Left kidney (tissue), 8 donors: ENCODE data around the gene CASP9. TPM values are rescaled to one million over a fixed set of nuclear protein-coding genes. Genes with fewer than 3 reads are reported as not detected.

Source experiments
- DNase-seq: peaks from one replicate; pipeline ENCODE4 v3.0.0-alpha.2; 2013
- long read RNA-seq, 8 donors: transcript quantifications; one replicate each; lab custom pipeline, GENCODE V29; 2026
- polyA plus RNA-seq: library from polyadenylated mRNA; unstranded; fragments of 120-200 nt; gene quantifications from one replicate; pipeline ENCODE4 v1.2.1, GENCODE V29; 2013; ENCODE audit not compliant: insufficient read length

The CASP9 gene
- 31.0 TPM for polyA plus RNA-seq
- long read RNA-seq, donor 1, full-length matches to known transcripts = 13 of 13 reads
- long read RNA-seq, donor 1, partial matches to known transcripts = 0 of 13 reads
- long read RNA-seq, donor 1, other reads (novel, unspliced or antisense) = 0 of 13 reads
- long read RNA-seq, donor 2, transcript CASP9-201 (9 exons, 2,019 nt) = major isoform, 9 of 10 reads
- long read RNA-seq, donor 2, partial matches to known transcripts = 0 of 10 reads
- long read RNA-seq, donor 2, other reads (novel, unspliced or antisense) = 0 of 10 reads
- long read RNA-seq, donor 3, partial matches to known transcripts = 0 of 4 reads
- long read RNA-seq, donor 3, other reads (novel, unspliced or antisense) = 0 of 4 reads
- long read RNA-seq, donor 4, partial matches to known transcripts = 0 of 1 reads
- long read RNA-seq, donor 4, other reads (novel, unspliced or antisense) = 0 of 1 reads
- long read RNA-seq, donor 5, transcript CASP9-201 (9 exons, 2,019 nt) = major isoform, 16 of 24 reads
- long read RNA-seq, donor 5, partial matches to known transcripts = 5 of 24 reads
- long read RNA-seq, donor 5, other reads (novel, unspliced or antisense) = 0 of 24 reads
- long read RNA-seq, donor 6, transcript CASP9-201 (9 exons, 2,019 nt) = major isoform, 5 of 6 reads
- long read RNA-seq, donor 6, partial matches to known transcripts = 0 of 6 reads
- long read RNA-seq, donor 6, other reads (novel, unspliced or antisense) = 0 of 6 reads
- long read RNA-seq, donor 7, transcript CASP9-201 (9 exons, 2,019 nt) = major isoform, 13 of 13 reads
- long read RNA-seq, donor 7, partial matches to known transcripts = 0 of 13 reads
- long read RNA-seq, donor 7, other reads (novel, unspliced or antisense) = 0 of 13 reads
- long read RNA-seq, donor 8, transcript CASP9-201 (9 exons, 2,019 nt) = major isoform, 5 of 5 reads
- long read RNA-seq, donor 8, partial matches to known transcripts = 0 of 5 reads
- long read RNA-seq, donor 8, other reads (novel, unspliced or antisense) = 0 of 5 reads

DNA sequence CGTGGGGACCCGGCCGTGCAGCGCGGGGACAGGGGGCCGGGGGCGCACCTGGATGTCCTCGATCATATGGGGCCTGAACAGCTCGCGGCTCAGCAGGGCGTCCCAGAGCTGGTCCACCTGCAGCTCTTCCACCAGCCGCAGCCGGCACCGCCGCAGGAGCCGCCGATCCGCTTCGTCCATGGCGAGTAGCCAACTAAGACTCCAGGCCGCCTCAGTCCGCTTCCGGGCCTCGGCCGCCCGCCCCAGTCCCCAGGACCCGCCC is at the start of gene CASP9:
Gene CASP9, minus strand, starts transcription at position 195 of the 262 bp plus-strand sequence. Its CDS starts 15 bp downstream, at position 180.
- DNase-seq = no peak

DNA sequence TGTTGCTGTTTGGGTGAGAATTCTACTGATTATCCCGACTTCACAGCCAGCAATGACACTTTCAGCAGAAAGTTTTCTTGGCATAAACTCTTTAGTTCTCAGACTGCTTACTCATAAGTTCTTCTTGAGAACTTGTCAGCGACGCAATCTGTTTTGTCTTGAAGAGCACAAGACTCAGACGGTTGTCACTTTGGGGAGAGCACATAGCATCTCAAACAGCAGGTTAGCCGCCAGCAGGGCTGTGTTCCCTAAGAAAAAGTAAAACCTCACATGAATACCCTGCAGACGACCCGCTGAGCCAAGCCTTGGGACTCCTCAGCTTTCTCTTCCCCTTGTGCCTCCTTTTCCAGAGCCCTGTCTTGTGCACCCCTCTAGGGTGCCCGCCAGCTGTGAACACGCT is 49.5 kb upstream of the CASP9 start:
- DNase-seq = no peak

DNA sequence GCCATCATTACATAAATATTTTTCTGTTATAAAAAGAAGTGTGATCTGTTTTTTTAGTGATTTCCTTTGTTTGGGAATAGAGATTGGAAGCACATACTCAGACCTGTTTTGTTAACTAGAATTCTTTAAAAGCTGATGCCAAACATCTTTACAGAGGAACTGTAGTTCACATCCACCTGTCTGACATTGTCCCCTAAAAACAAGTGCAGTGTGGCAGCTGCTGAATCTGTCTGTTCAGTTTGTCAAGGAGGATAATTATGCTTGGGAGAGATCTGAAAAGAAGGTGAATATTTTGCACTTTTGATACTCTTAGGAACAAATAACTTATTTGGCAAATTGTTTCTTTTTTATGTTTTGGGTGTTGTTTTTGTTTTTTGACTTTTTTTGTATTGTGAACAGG is 47.3 kb upstream of the CASP9 start:
- no peak for DNase-seq

GRCh38 chr1:15570861-15571260 is 46.8 kb upstream of the CASP9 start:
- no peak for DNase-seq

GRCh38 chr1:15568387-15569073 is 44.5 kb upstream of the CASP9 start:
- DNase-seq = no peak

GRCh38 chr1:15559189-15559810 is 35.3 kb upstream of the CASP9 start:
- peak; percentile 6 for DNase-seq

DNA sequence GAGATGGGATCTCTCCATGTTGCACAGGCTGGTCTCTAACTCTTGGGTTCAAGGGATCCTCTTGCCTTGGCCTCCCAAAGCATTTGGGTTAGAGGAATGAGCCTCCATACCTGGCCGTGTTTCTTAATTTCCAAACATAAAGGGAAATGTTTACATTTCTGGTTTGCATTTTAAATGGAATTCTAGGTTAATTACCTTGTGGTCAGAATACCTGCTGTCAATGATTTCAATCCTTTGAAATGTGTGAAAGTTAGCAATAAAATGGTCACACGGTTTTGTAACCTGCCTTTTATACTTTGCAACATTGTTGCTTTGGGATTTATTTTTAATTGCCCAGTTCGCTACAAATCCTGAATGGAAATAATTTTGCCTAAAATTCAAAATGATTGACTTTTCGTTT is 34.5 kb upstream of the CASP9 start:
- DNase-seq = no peak

- no peak for DNase-seq
Observed at GRCh38 chr1:15557594-15557993, 33.6 kb upstream of the CASP9 start.

DNA sequence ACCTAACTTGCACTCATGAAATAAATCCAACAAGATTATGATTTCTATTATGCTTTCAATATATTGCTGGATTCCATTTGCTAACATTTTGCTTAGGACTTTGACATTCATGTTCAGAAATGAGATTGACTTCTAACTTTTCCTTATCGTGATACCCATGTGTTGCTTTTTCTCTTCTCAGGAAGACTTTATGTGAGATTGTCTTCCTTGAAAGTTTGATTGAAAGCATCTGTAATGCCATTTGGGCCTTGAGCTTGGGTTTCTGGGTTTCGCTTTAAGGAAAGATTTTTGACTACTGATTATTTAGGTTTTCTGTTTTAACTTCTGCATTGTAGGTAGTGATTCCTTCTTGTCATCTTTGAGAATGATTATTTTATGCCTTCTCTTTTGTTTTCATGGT is 33.0 kb upstream of the CASP9 start:
- no peak for DNase-seq

DNA sequence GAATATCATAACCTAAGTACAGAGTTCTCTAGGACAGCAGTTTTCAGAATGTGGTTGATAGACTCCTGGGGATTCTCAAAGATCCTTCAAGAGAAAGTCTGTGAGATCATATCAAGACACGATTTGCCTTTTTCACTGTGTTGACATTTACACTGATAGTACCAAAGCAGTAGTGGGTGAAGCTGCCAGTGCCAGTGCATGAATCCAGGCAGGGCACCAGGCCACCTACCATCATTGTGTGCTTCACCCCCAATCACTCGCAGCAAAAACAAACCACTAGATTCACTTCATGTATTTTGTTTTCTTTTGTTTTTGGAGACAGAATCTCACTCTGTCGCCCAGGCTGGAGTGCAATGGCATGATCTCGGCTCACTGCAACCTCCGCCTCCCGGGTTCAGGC is 26.6 kb upstream of the CASP9 start:
- no peak for DNase-seq

- no peak for DNase-seq
Observed at GRCh38 chr1:15546641-15547040, 22.6 kb upstream of the CASP9 start.

DNA sequence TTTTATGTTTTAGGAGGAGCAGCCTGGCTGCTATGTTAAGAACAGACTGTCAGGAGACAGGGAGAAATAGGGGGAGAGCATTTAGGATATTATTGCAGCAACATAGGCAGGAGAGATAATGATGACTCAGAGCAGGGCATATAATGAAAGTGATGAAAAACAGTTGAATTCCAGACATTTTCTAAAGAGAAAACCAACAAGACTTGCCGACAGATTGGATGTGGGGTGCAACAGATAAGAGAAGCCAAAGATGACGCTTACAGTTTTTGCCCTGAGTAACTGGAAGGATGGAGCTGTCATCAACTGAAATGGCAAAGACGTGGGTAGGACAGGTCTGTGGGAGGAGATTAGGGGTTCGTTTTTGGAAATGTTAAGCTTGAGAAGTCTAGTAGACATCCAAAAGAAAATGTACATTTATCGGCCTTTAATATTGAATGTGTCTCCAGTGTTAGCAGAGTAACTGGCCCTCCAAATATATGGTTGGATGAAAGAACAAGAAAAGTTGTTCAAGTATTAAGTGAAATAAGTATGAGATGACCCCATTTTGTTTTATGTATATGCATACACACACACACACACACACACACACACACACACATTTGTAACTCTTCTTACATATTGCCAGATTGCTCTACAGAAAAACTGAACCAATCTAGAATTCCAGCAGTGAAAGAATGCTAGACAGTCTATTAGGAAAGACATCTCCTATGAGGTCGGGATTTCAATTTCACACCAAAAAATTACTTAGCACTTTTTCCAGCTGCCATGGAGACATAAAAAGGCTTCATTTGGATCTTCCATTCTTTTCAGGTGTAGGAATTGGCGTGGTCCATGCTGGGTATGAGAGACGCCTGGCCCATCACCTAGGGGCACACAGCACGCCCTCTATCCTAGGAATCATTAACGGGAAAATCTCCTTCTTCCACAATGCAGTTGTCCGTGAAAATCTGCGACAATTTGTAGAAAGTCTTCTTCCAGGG is 19.9 kb upstream of the CASP9 start:
- no peak for DNase-seq

DNA sequence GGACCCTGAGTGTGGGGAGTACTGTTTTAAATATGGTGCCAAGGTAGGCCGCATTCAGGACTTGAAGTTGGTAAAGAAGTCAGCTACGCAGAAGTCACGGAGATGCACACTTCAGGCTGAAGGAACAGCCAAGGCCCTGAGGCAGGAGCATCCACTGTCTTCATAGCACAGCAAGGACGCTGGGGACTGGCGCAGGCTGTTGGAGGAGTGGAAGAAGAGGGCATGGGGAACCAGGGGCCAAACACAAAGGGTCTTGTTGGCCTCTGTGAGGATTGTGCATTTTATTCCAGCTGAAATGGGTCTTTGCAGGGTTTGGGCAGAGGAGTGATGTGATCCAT is 19.2 kb upstream of the CASP9 start:
- DNase-seq = no peak

- no peak for DNase-seq
Observed at GRCh38 chr1:15542388-15543250, 18.6 kb upstream of the CASP9 start.

- DNase-seq = no peak
Observed at GRCh38 chr1:15541231-15541792, 17.3 kb upstream of the CASP9 start.

GRCh38 chr1:15540186-15540585 is 16.2 kb upstream of the CASP9 start:
- DNase-seq = no peak

DNA sequence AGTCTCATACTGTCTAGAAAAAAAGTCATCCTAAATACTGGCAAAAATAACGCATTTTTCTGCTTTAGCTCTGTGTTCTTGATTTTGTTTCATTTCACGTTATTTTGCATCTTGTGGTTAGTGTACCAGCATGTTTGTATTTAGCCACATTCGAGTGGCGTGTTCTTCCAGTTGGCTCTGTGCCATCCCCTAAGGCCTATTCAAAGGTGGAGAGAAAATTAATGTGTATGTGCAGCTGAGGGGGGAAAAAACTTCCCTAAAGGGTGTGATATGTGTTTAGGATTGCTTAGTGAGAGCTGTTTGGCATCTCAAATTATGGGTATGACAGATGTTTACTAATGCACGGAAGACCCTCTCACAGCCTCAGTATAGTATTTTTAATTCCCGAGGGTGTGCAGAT is 14.8 kb upstream of the CASP9 start:
- DNase-seq = no peak

- no peak for DNase-seq
Observed at GRCh38 chr1:15531682-15532081, 7.7 kb upstream of the CASP9 start.

GRCh38 chr1:15531003-15531402 is 7.0 kb upstream of the CASP9 start:
- no peak for DNase-seq
